CD4-positive, alpha-beta T cell treated with Interleukin-17A for 1 hour (primary cell): Measurements from ENCODE around the gene NLRC5.
A peak's percentile ranks its signal among the peaks of the same experiment; 100 is the strongest.

ENCODE experiments used
- DNase-seq: peaks from one replicate; pipeline ENCODE4 v3.0.0-alpha.2; 2020

Gene NLRC5

DNA sequence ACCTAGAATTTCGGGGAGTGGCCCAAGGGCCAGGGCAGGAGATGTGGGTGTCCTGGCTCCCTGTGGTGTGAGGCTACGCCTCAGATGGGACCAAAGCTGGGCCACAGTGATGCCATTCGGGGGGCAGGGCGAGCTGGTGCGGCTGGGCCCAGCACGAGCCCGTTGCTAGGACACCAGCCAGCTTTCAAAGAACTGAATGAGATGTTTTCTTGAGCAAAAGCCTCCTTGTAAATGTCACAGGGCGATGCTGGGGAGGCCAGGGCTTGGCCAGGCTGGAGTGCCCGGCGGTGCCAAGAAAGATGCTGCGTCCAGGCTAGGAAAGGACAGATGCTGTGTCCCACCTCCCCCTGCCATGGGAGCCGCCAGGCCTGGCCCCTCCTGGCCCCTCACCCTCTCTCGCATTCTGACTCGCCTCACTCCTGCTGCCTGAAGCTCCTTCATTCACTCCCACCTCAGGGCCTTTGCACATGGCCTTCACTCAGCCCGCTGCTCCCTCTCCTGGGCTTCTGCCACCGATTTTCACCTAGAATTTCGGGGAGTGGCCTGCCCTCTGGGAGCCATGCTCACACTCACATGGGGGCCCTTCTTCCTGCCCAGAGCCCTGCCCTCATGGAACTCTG is 142.1 kb downstream of the NLRC5 start:
- peak; percentile 14 for DNase-seq

DNA sequence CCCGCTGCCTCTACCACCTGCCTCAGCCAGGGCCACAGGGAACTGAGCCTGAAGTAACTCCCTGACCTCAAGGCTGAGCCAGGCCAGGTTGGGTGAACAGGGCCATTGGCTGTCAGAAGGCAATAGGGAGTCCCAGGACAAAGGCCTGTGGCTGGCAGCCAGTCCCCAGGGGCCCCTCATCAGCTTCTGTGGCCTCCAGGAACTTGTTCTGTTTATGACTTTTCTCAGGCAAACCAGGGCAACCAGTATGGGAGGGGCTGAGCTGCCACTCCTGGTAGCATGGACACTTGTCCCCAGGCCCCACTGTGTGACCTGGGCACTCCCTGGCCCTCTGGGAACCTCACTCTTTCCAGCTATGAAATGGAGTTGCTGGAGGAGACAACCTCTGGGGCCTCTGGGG is 143.1 kb downstream of the NLRC5 start:
- DNase-seq = no peak

DNA sequence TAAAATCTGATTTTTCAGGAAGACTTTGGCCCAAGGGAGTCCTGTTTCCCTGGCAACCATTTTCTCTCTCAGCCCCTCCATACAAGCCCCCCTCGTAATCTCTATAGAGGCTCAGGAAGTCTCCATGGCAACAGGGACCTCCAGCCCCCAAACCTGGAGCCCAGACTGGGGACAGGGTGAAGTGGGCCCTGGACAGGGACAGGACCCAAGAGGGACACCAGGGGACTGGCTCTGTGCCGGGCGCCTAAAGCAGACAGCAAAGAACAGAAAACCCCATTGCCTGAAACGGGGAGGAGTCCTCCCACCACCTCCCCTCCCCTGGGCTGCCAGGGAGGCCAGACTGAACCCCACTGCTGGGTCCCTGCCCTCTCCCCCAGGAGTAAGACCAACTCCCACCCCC is 143.7 kb downstream of the NLRC5 start:
- no peak for DNase-seq
